Loucy (cell line): ENCODE data around the gene PTPMT1.
A peak's percentile ranks its signal among the peaks of the same experiment; 100 is the strongest.

ENCODE experiments used
- H2AFZ ChIP-seq: fragments of 200-600 bp; sonication (generic); 2 replicates; pipeline ENCODE4 v1.6.0; 2016; ENCODE audit warnings: antibody characterized with exemption, mild to moderate bottlenecking, low read length, moderate library complexity
- H3F3A ChIP-seq: fragments of 200-600 bp; 2 replicates; pipeline ENCODE4 v1.6.0; 2016; ENCODE audit warnings: antibody characterized with exemption, low read depth, mild to moderate bottlenecking
- H3K27me3 ChIP-seq: fragments of 200-600 bp; sonication (generic); 2 replicates; pipeline ENCODE4 v1.6.1; 2014; ENCODE audit warnings: low read length, mild to moderate bottlenecking; ENCODE audit not compliant: insufficient read depth, poor library complexity, severe bottlenecking
- H3K36me3 ChIP-seq: fragments of 200-600 bp; sonication (generic); 2 replicates; pipeline ENCODE4 v1.6.1; 2016; ENCODE audit warnings: low read length; ENCODE audit not compliant: insufficient read depth
- H3K4me1 ChIP-seq: fragments of 200-600 bp; sonication (generic); 2 replicates; pipeline ENCODE4 v1.5.1; 2014; ENCODE audit warnings: low read length, mild to moderate bottlenecking; ENCODE audit not compliant: insufficient read depth, poor library complexity, severe bottlenecking
- H3K4me2 ChIP-seq: fragments of 200-600 bp; sonication (generic); 2 replicates; pipeline ENCODE4 v1.6.0; 2014; ENCODE audit warnings: antibody characterized with exemption, low read length, low read depth, mild to moderate bottlenecking; ENCODE audit not compliant: poor library complexity, severe bottlenecking
- H3K4me3 ChIP-seq: fragments of 200-600 bp; sonication (generic); 2 replicates; pipeline ENCODE4 v1.5.1; 2014; ENCODE audit warnings: low read length, mild to moderate bottlenecking, mixed read lengths; ENCODE audit not compliant: poor library complexity, severe bottlenecking
- H3K79me2 ChIP-seq: fragments of 200-600 bp; sonication (generic); 2 replicates; pipeline ENCODE4 v1.6.1; 2014; ENCODE audit warnings: low read length; ENCODE audit not compliant: insufficient read depth
- H3K9ac ChIP-seq: fragments of 200-600 bp; sonication (generic); 2 replicates; pipeline ENCODE4 v1.6.0; 2014; ENCODE audit warnings: mild to moderate bottlenecking, low read depth, low read length, moderate library complexity; ENCODE audit not compliant: poor library complexity, severe bottlenecking
- H3K9me2 ChIP-seq: fragments of 200-600 bp; sonication (generic); replicated peaks from 2 replicates; pipeline ENCODE4 v1.6.1; 2016; ENCODE audit warnings: low read depth, low read length, mixed read lengths
- H3K9me3 ChIP-seq: fragments of 200-600 bp; sonication (generic); 2 replicates; pipeline ENCODE4 v1.6.1; 2014; ENCODE audit warnings: mild to moderate bottlenecking, antibody characterized with exemption, low read length, low read depth; ENCODE audit not compliant: insufficient read depth
- H4K20me1 ChIP-seq: fragments of 200-600 bp; sonication (generic); 2 replicates; pipeline ENCODE4 v1.6.0; 2014; ENCODE audit warnings: antibody characterized with exemption, low read length, mild to moderate bottlenecking; ENCODE audit not compliant: insufficient read depth, poor library complexity, severe bottlenecking
- CTCF ChIP-seq: fragments of 200-600 bp; sonication (generic); conservative IDR thresholded peaks from 2 replicates; pipeline ENCODE4 v1.5.1; 2014; ENCODE audit warnings: mild to moderate bottlenecking, antibody characterized with exemption, low read length
- EZH2phosphoT487 ChIP-seq: fragments of 200-600 bp; IDR thresholded peaks from 2 replicates; pipeline ENCODE4 v1.6.1; 2018; ENCODE audit warnings: antibody characterized with exemption, mild to moderate bottlenecking, moderate library complexity, borderline replicate concordance

The PTPMT1 gene

GRCh38 chr11:47611348-47611794 lies 46.0 kb downstream of the PTPMT1 start:
- no peak overlapping the region for H2AFZ ChIP-seq
- no peak overlapping the region for H3K4me2 ChIP-seq
- H3K9ac ChIP-seq = no peak overlapping the region

GRCh38 chr11:47615249-47615648 lies 49.9 kb downstream of the PTPMT1 start:
- peaks cover 7% of the 10 kb centered on the region for H3K4me1 ChIP-seq

More at GRCh38 chr11:47611348-47611794, 46.0 kb downstream of the PTPMT1 start:
- H3F3A ChIP-seq = no peaks in the 10 kb centered on the region
- no peak overlapping the region for H3K4me3 ChIP-seq
- no peaks in the 10 kb centered on the region for H3K79me2 ChIP-seq
- H3K9me3 ChIP-seq = no peaks in the 10 kb centered on the region
- H4K20me1 ChIP-seq = no peaks in the 10 kb centered on the region
- H3K9me2 ChIP-seq = no peaks in the 10 kb centered on the region
- peaks cover 23% of the 10 kb centered on the region for H3K4me1 ChIP-seq
- H3K36me3 ChIP-seq = peaks cover 2% of the 10 kb centered on the region; the same call in 1 of the 2 replicates
- H3K27me3 ChIP-seq = no peaks in the 10 kb centered on the region
- TF ChIP-seq EZH2phosphoT487 (no peak), CTCF (no peak)

GRCh38 chr11:47616726-47617416 lies 51.5 kb downstream of the PTPMT1 start:
- H3F3A ChIP-seq = peaks cover 2% of the 10 kb centered on the region; the same call in 1 of the 2 replicates
- H3K9me3 ChIP-seq = no peaks in the 10 kb centered on the region
- TF ChIP-seq EZH2phosphoT487 (no peak), CTCF (peak; percentile 99)
- no peak overlapping the region for H3K4me2 ChIP-seq
- H3K4me1 ChIP-seq = peaks cover 4% of the 10 kb centered on the region
- peak overlapping the region; percentile 57 for H3K9ac ChIP-seq
- no peak overlapping the region for H2AFZ ChIP-seq
- no peak overlapping the region for H3K4me3 ChIP-seq
- no peaks in the 10 kb centered on the region for H4K20me1 ChIP-seq
- H3K27me3 ChIP-seq = no peaks in the 10 kb centered on the region
- H3K9me2 ChIP-seq = no peaks in the 10 kb centered on the region
- peaks cover 29% of the 10 kb centered on the region; the same call in 1 of the 2 replicates for H3K36me3 ChIP-seq
- no peaks in the 10 kb centered on the region for H3K79me2 ChIP-seq

More at GRCh38 chr11:47615249-47615648, 49.9 kb downstream of the PTPMT1 start:
- no peaks in the 10 kb centered on the region; the same call in 1 of the 2 replicates for H3F3A ChIP-seq
- H3K36me3 ChIP-seq = peaks cover 17% of the 10 kb centered on the region; the same call in 1 of the 2 replicates
- no peaks in the 10 kb centered on the region for H3K9me3 ChIP-seq
- no peak overlapping the region for H2AFZ ChIP-seq
- no peaks in the 10 kb centered on the region for H3K79me2 ChIP-seq
- no peak overlapping the region for H3K9ac ChIP-seq
- no peaks in the 10 kb centered on the region for H4K20me1 ChIP-seq
- no peak overlapping the region for H3K4me3 ChIP-seq
- TF ChIP-seq CTCF (no peak), EZH2phosphoT487 (no peak)
- no peaks in the 10 kb centered on the region for H3K27me3 ChIP-seq
- H3K4me2 ChIP-seq = no peak overlapping the region
- no peaks in the 10 kb centered on the region for H3K9me2 ChIP-seq
